Thyroid gland (tissue), 4 donors: ENCODE data around the gene CNTROB. TPM values are rescaled to one million over a fixed set of nuclear protein-coding genes. Genes with fewer than 3 reads are reported as not detected.

Source experiments
- DNase-seq, 2 donors: peaks; one replicate each; pipeline ENCODE4 v3.0.0-alpha.2; 2019
- H3K27ac ChIP-seq, 3 donors: fragments of 200-600 bp; sonication (generic); 1 replicate in 2 of 3; 2 replicates in 1 of 3; pipeline ENCODE4 v1.5.1; 2016 to 2019; ENCODE audit warnings: mild to moderate bottlenecking in 1 of 3, moderate library complexity in 1 of 3
- H3K27me3 ChIP-seq: fragments of 200-600 bp; sonication (generic); one replicate; pipeline ENCODE4 v1.5.1; 2019
- H3K36me3 ChIP-seq, 2 donors: fragments of 200-600 bp; sonication (generic); one replicate each; pipeline ENCODE4 v1.5.1; 2016 to 2019
- H3K4me1 ChIP-seq, 2 donors: fragments of 200-600 bp; sonication (generic); one replicate each; pipeline ENCODE4 v1.5.1; 2017 to 2019
- H3K4me3 ChIP-seq, 3 donors: fragments of 200-600 bp; sonication (generic); replicated peaks in 1 of 3; 1 replicate in 2 of 3; 2 replicates in 1 of 3; pipeline ENCODE4 v1.5.1; 2016; ENCODE audit warnings: mild to moderate bottlenecking in 1 of 3
- H3K9me3 ChIP-seq: fragments of 200-600 bp; sonication (generic); one replicate; pipeline ENCODE4 v1.5.1; 2017
- POLR2A ChIP-seq, 2 donors: fragments of 450-650 bp; IDR thresholded peaks; one replicate each; pipeline ENCODE4 v1.6.1; 2017; ENCODE audit warnings: antibody characterized with exemption in 2 of 2, mild to moderate bottlenecking in 2 of 2, moderate library complexity in 1 of 2
- WGBS, 2 donors: methylation state at CpG; one replicate each; pipeline ENCODE4 v1.1.5; 2017; 5-methylcytosine and 5-hydroxymethylcytosine counted together
- intact Hi-C: fragments of 100-400 bp; cut with DNase I; formaldehyde crosslinking; loops from one replicate; pipeline ENCODE4 v1.15.1; 2023
- total RNA-seq, 4 donors: library from RNA; depleted of rRNA; stranded (reverse); fragments of >200 nt; gene quantifications; one replicate each; pipeline ENCODE4 v1.2.3, GENCODE V29; 2016
- TF ChIP-seq, protein P1 (sequence below), 6 experiments: fragments of 200-600 bp in 3 of 6; fragments of 450-650 bp in 3 of 6; sonication (generic) in 3 of 6; IDR thresholded peaks; one replicate each; pipeline ENCODE4 v1.5.1; 2016 to 2019; ENCODE audit warnings: antibody characterized with exemption in 6 of 6, mild to moderate bottlenecking in 2 of 6, inconsistent platforms in 1 of 6, moderate library complexity in 1 of 6

Gene CNTROB, protein sequence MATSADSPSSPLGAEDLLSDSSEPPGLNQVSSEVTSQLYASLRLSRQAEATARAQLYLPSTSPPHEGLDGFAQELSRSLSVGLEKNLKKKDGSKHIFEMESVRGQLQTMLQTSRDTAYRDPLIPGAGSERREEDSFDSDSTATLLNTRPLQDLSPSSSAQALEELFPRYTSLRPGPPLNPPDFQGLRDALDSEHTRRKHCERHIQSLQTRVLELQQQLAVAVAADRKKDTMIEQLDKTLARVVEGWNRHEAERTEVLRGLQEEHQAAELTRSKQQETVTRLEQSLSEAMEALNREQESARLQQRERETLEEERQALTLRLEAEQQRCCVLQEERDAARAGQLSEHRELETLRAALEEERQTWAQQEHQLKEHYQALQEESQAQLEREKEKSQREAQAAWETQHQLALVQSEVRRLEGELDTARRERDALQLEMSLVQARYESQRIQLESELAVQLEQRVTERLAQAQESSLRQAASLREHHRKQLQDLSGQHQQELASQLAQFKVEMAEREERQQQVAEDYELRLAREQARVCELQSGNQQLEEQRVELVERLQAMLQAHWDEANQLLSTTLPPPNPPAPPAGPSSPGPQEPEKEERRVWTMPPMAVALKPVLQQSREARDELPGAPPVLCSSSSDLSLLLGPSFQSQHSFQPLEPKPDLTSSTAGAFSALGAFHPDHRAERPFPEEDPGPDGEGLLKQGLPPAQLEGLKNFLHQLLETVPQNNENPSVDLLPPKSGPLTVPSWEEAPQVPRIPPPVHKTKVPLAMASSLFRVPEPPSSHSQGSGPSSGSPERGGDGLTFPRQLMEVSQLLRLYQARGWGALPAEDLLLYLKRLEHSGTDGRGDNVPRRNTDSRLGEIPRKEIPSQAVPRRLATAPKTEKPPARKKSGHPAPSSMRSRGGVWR
- 10 to 100 TPM; 21.0 to 35.9 (median 28.0) TPM for total RNA-seq

DNA sequence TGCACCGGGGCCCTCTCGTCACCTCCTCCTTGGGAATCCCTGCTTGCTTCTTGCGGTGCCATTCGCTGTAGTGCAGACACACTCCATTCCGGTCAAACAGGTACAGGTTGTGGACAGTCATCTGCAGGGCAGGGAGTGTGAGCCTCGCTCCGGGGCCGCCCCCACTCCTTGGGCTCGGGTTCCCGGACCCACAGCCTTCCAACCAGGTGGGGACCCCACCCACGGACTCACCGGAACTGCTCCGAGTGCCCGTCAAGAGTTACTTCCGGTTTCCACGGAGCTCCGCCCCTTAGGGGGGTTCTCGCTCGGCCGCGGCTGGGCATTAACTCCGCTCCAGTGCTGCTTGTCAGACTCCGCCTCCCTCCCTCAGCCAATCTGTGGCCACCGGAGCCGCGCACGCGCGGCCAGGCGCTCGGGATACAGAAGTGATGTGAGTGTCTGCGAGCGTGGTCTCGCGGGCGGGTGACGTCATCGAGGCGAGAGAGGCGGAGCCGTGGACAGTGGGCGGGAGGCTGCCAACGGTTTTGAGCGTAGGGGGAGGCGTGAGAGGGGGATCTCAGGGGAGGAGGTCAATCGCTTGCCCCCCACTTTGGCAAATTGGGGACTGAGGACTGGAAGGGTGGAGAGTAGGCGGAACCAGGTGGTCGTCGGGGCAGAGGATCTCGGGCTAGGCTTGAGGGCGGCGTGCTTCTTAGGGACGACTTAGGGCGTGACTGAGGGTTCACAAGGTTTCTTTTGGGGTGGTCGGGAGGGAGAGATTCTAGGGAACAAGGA lies at the start of gene CNTROB, which contains the start of gene TRAPPC1:
Gene CNTROB (plus strand): TSS at position 498 of the 774 bp plus-strand sequence. CDS start 874 bp downstream, outside the sequence.
Gene TRAPPC1 (minus strand): TSS at position 238 of the 774 bp plus-strand sequence. CDS start 117 bp downstream, at position 121.
- Histone ChIP-seq H3K27ac (peak within 1 kb of the TSS in 2 of 3 donors; percentile 38 to 64), H3K4me1 (peaks cover 20 to 23% of the 10 kb centered on the region in 2 donors)
- WGBS, 2 donors, result 1 to 2% methylated on average over 20 to 25 of the region's 55 CpGs

GRCh38 chr17:7882629-7883028 lies 49.4 kb upstream of the CNTROB start:
- Histone ChIP-seq H3K4me1 (peaks cover 18 to 23% of the 10 kb centered on the region in 2 donors), H3K27ac (peak overlapping the region in 1 of 3 donors; percentile 83), H3K9me3 (no peaks in the 10 kb centered on the region), H3K27me3 (no peaks in the 10 kb centered on the region), H3K36me3 (no peaks in the 10 kb centered on the region), H3K4me3 (no peak overlapping the region)
- no peak for DNase-seq
- 84 to 85% methylated on average over 3 of the region's 3 CpGs for WGBS, 2 donors
- intact Hi-C loops, result no loop called here
- no peak for TF ChIP-seq POLR2A (IDR thresholded peaks at IDR 0.05)
- TF ChIP-seq, protein P1, sequence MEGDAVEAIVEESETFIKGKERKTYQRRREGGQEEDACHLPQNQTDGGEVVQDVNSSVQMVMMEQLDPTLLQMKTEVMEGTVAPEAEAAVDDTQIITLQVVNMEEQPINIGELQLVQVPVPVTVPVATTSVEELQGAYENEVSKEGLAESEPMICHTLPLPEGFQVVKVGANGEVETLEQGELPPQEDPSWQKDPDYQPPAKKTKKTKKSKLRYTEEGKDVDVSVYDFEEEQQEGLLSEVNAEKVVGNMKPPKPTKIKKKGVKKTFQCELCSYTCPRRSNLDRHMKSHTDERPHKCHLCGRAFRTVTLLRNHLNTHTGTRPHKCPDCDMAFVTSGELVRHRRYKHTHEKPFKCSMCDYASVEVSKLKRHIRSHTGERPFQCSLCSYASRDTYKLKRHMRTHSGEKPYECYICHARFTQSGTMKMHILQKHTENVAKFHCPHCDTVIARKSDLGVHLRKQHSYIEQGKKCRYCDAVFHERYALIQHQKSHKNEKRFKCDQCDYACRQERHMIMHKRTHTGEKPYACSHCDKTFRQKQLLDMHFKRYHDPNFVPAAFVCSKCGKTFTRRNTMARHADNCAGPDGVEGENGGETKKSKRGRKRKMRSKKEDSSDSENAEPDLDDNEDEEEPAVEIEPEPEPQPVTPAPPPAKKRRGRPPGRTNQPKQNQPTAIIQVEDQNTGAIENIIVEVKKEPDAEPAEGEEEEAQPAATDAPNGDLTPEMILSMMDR (IDR thresholded peaks at IDR 0.05), result no peak

More for the DNA sequence above, at the start of gene CNTROB, which contains the start of gene TRAPPC1:
- Histone ChIP-seq H3K27me3 (no peaks in the 10 kb centered on the region), H3K4me3 (peak within 1 kb of the TSS; percentile 61 to 82 (median 70)), H3K9me3 (no peaks in the 10 kb centered on the region), H3K36me3 (peaks cover 6 to 9% of the 10 kb centered on the region in 2 donors)
- peak; percentile 100 for DNase-seq
- TF ChIP-seq POLR2A (IDR thresholded peaks at IDR 0.05), result peak; percentile 21 to 77
- TF ChIP-seq, protein P1 (IDR thresholded peaks at IDR 0.05), result no peak
- intact Hi-C loops, result no loop called here

- intact Hi-C loops, result no loop called here
- no peak for DNase-seq
- 3 to 4% methylated on average over 3 of the region's 3 CpGs for WGBS, 2 donors
- Histone ChIP-seq H3K36me3 (no peaks in the 10 kb centered on the region), H3K27me3 (no peaks in the 10 kb centered on the region), H3K4me1 (peaks cover 31 to 36% of the 10 kb centered on the region in 2 donors), H3K27ac (peak overlapping the region; percentile 83 to 98 (median 85)), H3K9me3 (no peaks in the 10 kb centered on the region), H3K4me3 (peak overlapping the region in 1 of 3 donors; percentile 2)
- TF ChIP-seq POLR2A (IDR thresholded peaks at IDR 0.05), result no peak
- TF ChIP-seq, protein P1 (IDR thresholded peaks at IDR 0.05), result no peak
Measured at GRCh38 chr17:7883781-7884386, 48.1 kb upstream of the CNTROB start.

DNA sequence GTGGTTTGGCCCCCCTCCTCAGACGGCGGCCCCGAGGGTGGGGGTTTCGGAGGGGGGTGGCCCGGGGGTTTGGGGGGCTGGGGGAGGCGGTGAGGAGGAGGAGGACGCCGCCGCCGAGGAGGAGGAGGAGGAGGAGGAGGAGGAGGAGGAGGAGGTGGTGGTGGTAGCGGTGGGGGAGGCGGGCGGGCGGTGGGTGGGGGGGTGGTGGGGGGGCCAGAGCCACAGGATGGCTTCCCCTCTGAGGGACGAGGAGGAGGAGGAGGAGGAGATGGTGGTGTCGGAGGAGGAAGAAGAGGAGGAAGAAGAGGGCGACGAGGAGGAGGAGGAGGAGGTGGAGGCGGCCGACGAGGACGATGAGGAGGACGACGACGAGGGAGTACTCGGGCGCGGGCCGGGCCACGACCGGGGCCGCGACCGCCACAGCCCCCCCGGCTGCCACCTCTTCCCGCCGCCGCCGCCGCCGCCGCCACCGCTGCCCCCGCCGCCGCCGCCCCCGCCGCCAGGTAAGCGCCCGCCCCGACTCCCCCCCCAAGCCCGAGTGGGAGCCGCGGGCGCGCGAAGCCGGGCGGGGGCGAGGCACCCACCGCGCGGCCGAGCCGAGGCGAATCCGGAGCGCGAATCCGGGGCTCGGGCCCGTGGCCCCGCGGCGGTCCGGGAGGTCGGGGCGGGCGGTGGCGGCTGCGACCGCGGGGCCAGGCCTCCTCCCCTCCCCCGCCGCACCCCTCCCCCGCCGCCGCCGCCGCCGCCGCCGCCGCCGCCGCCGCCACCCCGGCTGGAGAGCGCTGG lies 47.2 kb upstream of the CNTROB start:
- Histone ChIP-seq H3K4me1 (peaks cover 40 to 45% of the 10 kb centered on the region in 2 donors), H3K4me3 (peak overlapping the region in 1 of 3 donors; percentile 49), H3K27me3 (no peaks in the 10 kb centered on the region), H3K9me3 (no peaks in the 10 kb centered on the region), H3K36me3 (no peaks in the 10 kb centered on the region), H3K27ac (peak overlapping the region; percentile 85 to 98 (median 92))
- 0 to 1% methylated on average over 32 to 39 of the region's 100 CpGs for WGBS, 2 donors
- peak; percentile 23 to 33 for DNase-seq
- intact Hi-C loops, result no loop called here
- TF ChIP-seq, protein P1 (IDR thresholded peaks at IDR 0.05), result no peak
- TF ChIP-seq POLR2A (IDR thresholded peaks at IDR 0.05), result peak in 1 of 2 donors; percentile 32
